PFSK-1 (cell line): ENCODE data around the gene CNFN.

Experiments
- FOXP2 ChIP-seq: optimal IDR thresholded peaks from 2 replicates; pipeline ENCODE3; 2011; ENCODE audit warnings: borderline replicate concordance, control low read depth, inconsistent platforms; ENCODE audit not compliant: insufficient read depth; ENCODE audit errors: extremely low read length, extremely low read depth
- POLR2AphosphoS5 ChIP-seq: IDR thresholded peaks from 2 replicates; pipeline ENCODE4 v1.6.1; 2012; ENCODE audit warnings: low read depth, mild to moderate bottlenecking, control low read depth, low read length, moderate library complexity
- SIN3A ChIP-seq: IDR thresholded peaks from 2 replicates; pipeline ENCODE4 v1.6.1; 2012; ENCODE audit warnings: mild to moderate bottlenecking, low read length, moderate library complexity, borderline replicate concordance; ENCODE audit not compliant: insufficient read depth
- TAF1 ChIP-seq: IDR thresholded peaks from 2 replicates; pipeline ENCODE4 v1.6.1; 2012; ENCODE audit warnings: low read length, control low read depth, borderline replicate concordance; ENCODE audit not compliant: insufficient read depth
- TF ChIP-seq, protein P1 (sequence below), 2 experiments: IDR thresholded peaks; 2 replicates each; pipeline versions ENCODE4 v1.6.1 to v1.8.0; 2011 to 2012; ENCODE audit warnings: low read depth in 2 of 2, low read length in 2 of 2, control low read depth in 1 of 2, inconsistent platforms in 1 of 2, mild to moderate bottlenecking in 1 of 2, moderate library complexity in 1 of 2; ENCODE audit not compliant: insufficient read depth in 1 of 2

The CNFN gene

DNA sequence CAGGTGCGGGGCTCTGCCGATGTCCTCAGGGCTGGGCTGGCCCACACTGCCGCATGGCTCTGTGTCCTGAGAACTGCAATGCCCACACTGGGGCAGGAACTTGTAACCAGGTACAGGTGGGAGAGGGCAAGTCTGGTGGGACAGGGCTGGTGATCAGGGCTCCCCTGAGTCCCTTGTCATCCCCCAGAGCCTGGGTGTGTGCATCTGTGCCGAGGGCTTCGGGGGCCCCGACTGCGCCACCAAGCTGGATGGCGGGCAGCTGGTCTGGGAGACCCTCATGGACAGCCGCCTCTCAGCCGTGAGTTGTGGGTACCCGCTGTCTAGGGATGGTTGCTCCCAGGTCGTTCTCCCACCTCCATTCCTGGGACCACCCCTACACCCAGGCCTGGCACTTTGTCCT, 34.2 kb downstream of the CNFN start:
- TF ChIP-seq SIN3A (no peak), FOXP2 (no peak), TAF1 (no peak), POLR2AphosphoS5 (no peak)
- TF ChIP-seq, protein P1, sequence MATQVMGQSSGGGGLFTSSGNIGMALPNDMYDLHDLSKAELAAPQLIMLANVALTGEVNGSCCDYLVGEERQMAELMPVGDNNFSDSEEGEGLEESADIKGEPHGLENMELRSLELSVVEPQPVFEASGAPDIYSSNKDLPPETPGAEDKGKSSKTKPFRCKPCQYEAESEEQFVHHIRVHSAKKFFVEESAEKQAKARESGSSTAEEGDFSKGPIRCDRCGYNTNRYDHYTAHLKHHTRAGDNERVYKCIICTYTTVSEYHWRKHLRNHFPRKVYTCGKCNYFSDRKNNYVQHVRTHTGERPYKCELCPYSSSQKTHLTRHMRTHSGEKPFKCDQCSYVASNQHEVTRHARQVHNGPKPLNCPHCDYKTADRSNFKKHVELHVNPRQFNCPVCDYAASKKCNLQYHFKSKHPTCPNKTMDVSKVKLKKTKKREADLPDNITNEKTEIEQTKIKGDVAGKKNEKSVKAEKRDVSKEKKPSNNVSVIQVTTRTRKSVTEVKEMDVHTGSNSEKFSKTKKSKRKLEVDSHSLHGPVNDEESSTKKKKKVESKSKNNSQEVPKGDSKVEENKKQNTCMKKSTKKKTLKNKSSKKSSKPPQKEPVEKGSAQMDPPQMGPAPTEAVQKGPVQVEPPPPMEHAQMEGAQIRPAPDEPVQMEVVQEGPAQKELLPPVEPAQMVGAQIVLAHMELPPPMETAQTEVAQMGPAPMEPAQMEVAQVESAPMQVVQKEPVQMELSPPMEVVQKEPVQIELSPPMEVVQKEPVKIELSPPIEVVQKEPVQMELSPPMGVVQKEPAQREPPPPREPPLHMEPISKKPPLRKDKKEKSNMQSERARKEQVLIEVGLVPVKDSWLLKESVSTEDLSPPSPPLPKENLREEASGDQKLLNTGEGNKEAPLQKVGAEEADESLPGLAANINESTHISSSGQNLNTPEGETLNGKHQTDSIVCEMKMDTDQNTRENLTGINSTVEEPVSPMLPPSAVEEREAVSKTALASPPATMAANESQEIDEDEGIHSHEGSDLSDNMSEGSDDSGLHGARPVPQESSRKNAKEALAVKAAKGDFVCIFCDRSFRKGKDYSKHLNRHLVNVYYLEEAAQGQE (IDR thresholded peaks at IDR 0.05; ENCODE audit: insufficient read depth in 1 of 2, low read depth in 2 of 2, low read length in 2 of 2): no peak

DNA sequence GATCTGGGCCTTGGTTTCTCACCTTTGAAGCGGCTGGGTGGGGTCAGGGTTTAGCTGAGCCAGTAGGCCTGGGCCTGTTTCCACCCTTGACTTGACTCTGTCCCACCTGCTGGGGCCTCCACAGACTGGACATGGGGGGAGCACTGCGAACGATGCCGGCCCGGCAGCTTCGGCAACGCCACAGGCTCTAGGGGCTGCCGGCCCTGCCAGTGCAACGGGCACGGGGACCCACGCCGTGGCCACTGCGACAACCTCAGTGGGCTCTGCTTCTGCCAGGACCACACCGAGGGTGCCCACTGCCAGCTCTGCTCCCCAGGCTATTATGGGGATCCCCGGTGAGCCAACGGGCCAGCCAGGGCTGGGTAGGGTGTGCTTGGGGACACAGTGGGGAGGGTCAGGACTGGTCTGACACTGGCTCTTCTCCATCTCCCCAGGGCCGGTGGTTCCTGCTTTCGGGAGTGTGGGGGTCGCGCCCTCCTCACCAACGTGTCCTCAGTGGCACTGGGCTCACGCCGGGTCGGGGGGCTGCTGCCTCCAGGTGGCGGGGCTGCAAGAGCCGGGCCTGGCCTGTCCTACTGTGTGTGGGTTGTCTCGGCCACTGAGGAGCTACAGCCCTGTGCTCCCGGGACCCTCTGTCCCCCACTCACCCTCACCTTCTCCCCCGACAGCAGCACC, 36.6 kb downstream of the CNFN start:
- TF ChIP-seq TAF1 (no peak), SIN3A (no peak), POLR2AphosphoS5 (no peak), FOXP2 (no peak)

DNA sequence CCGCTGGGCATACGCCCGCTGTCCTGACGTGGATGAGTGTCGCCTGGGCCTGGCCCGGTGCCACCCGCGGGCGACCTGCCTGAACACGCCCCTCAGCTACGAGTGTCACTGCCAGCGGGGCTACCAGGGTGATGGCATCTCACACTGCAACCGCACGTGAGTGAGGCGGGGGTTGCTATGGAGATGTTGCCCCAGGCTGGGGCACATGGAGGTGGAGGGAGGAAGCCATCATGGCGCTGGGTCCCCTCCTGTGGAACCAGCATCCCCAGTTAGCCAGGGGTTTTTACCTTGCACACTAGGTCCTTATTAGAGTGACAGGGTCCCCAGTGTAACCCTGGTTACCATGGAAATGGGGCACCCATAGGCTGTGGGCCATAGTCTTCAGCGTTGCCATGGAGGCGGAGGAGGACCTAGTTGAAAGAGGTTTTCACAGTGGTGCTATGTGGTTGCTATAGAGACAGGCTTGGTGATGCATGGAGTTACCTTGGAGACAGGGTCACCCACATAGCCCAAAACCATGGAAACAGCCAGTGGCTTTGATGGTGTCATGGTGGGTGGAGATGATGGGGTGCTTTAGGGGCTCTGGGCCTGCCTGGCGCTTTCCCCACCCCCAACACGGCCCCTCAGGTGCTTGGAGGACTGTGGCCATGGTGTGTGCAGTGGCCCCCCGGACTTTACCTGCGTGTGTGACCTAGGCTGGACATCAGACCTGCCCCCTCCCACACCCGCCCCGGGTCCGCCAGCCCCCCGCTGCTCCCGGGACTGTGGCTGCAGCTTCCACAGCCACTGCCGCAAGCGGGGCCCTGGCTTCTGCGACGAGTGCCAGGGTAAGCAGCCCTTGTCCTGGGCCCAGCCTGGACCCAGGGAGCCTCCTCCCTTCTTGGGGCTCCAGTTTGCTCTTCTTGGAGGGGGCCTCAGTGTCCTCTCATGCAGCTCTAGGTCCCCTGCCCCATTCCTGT, 37.5 kb downstream of the CNFN start:
- TF ChIP-seq POLR2AphosphoS5: no peak
- no peak for TF ChIP-seq SIN3A

GRCh38 chr19:42351079-42351735, 38.9 kb downstream of the CNFN start:
- no peak for TF ChIP-seq SIN3A
- TF ChIP-seq TAF1: no peak

DNA sequence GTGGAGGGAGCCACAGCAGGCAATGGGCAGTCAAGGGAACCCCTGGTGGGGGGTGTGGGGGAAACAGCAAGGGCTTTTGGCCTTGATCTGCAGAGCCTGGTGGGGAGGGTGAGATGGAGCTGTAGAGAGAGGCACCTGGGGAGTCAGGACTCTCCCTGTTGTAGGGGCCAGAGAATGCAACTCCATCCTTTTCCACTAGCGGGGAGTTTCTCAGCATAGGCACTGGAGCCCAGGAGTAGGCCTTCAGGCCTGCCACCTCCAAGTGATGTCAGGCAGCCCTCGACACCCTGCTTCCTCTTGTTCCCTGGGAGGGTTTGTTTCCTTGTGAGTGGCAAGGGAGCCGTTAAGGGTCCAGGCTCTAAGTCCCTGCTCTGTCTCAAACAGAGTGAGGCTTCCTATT, 39.7 kb downstream of the CNFN start:
- TF ChIP-seq TAF1 (no peak), SIN3A (no peak), FOXP2 (no peak), POLR2AphosphoS5 (no peak)
- TF ChIP-seq, protein P1 (IDR thresholded peaks at IDR 0.05; ENCODE audit: insufficient read depth in 1 of 2, low read depth in 2 of 2, low read length in 2 of 2): no peak

GRCh38 chr19:42349378-42350107, 40.6 kb downstream of the CNFN start:
- TF ChIP-seq POLR2AphosphoS5: no peak
- no peak for TF ChIP-seq SIN3A
- TF ChIP-seq, protein P1 (IDR thresholded peaks at IDR 0.05; ENCODE audit: insufficient read depth in 1 of 2, low read depth in 2 of 2, low read length in 2 of 2): no peak
- TF ChIP-seq TAF1: no peak
- no peak for TF ChIP-seq FOXP2
